A549 (cell line): Measurements from ENCODE around the gene NTRK1. TPM values are rescaled to one million over a fixed set of nuclear protein-coding genes. Genes with fewer than 3 reads are reported as not detected.

Source experiments
- ATAC-seq, 2 experiments: fragments of 200-7000 bp in 1 of 2; fragments of >200 bp in 1 of 2; cut with Nextera tagmentation in 1 of 2; cut with Tn5 transposase in 1 of 2; 3 replicates each; pipeline versions ENCODE4 v1.8.0 to v1.9.1; 2018 to 2020; ENCODE audit warnings: mild to moderate bottlenecking in 1 of 2, moderate library complexity in 1 of 2
- CTCF ChIA-PET: fragments of 300-600 bp; sonication (Branson Sonifier 250); formaldehyde crosslinking; extraction: SDS; loops from one replicate; lab custom pipeline; 2021; ENCODE audit warnings: antibody characterized with exemption, inconsistent platforms; lab: Yijun Ruan, JAX
- POLR2A ChIA-PET: fragments of 350-600 bp; formaldehyde crosslinking; extraction: SDS; loops from one replicate; lab custom pipeline; 2021; ENCODE audit warnings: antibody characterized with exemption, inconsistent platforms; lab: Yijun Ruan, JAX
- DNase-seq, 2 experiments: peaks; one replicate each; pipeline versions ENCODE4 v3.0.0 to v3.0.0-alpha.2; 2011 to 2016; ENCODE audit warnings: low read depth in 1 of 2, low spot score in 1 of 2
- FAIRE-seq: peaks from 2 replicates; lab custom pipeline; 2011; peaks lifted over from hg19 to GRCh38; lab: Jason Lieb, UNC
- H3K27ac ChIP-seq, 2 experiments: fragments of >200 bp; sonication (Bioruptor Twin); formaldehyde crosslinking; 3 replicates each; pipeline ENCODE4 v1.5.1; 2016 to 2017
- H3K4me1 ChIP-seq: fragments of >200 bp; sonication (Bioruptor Twin); formaldehyde crosslinking; 3 replicates; pipeline ENCODE4 v1.6.1; 2016
- H3K4me2 ChIP-seq: fragments of >200 bp; sonication (Bioruptor Twin); formaldehyde crosslinking; 3 replicates; pipeline ENCODE4 v1.6.1; 2016
- H3K4me3 ChIP-seq: fragments of >200 bp; sonication (Bioruptor Twin); formaldehyde crosslinking; 3 replicates; pipeline ENCODE4 v1.5.1; 2016
- H3K9me3 ChIP-seq: fragments of >200 bp; sonication (Bioruptor Twin); formaldehyde crosslinking; 3 replicates; pipeline ENCODE4 v1.6.1; 2016
- CTCF ChIP-seq: fragments of >200 bp; sonication (Bioruptor Twin); formaldehyde crosslinking; IDR thresholded peaks from 3 replicates; pipeline ENCODE4 v1.5.1; 2016
- EHMT2 ChIP-seq: fragments of 200-600 bp; sonication (generic); IDR thresholded peaks from 2 replicates; pipeline ENCODE4 v1.6.1; 2016; ENCODE audit warnings: antibody characterized with exemption, low read depth, mild to moderate bottlenecking, moderate library complexity
- ELK1 ChIP-seq: fragments of 150-350 bp; IDR thresholded peaks from 2 replicates; pipeline ENCODE4 v1.6.1; 2014; ENCODE audit warnings: low read depth, mild to moderate bottlenecking, low read length
- ESRRA ChIP-seq: fragments of 150-350 bp; IDR thresholded peaks from 2 replicates; pipeline ENCODE4 v1.6.1; 2014; ENCODE audit warnings: mild to moderate bottlenecking, low read length, borderline replicate concordance
- HEYL ChIP-seq: fragments of 250-450 bp; sonication (Bioruptor Pico); IDR thresholded peaks from 2 replicates; pipeline ENCODE4 v1.8.0; 2021; ENCODE audit warnings: mild to moderate bottlenecking, moderate library complexity
- HOXB13 ChIP-seq: fragments of 250-450 bp; sonication (Bioruptor Pico); IDR thresholded peaks from 2 replicates; pipeline ENCODE4 v1.5.0; 2020; ENCODE audit warnings: low read depth, mild to moderate bottlenecking, moderate library complexity
- JUN ChIP-seq, 2 experiments: fragments of >200 bp; sonication (Bioruptor Twin); formaldehyde crosslinking; IDR thresholded peaks; 2 replicates in 1 of 2; 3 replicates in 1 of 2; pipeline ENCODE4 v1.6.1; 2016 to 2017
- MAFK ChIP-seq: fragments of 450-650 bp; IDR thresholded peaks from 2 replicates; pipeline ENCODE4 v1.6.1; 2014; ENCODE audit not compliant: partially characterized antibody
- POLR2AphosphoS2 ChIP-seq: conservative IDR thresholded peaks from 2 replicates; pipeline ENCODE4 v1.6.1; 2012; ENCODE audit warnings: low read length, improper control_type of control experiment, inconsistent platforms
- RAD21 ChIP-seq, 2 experiments: fragments of >200 bp in 1 of 2; sonication (Bioruptor Twin) in 1 of 2; formaldehyde crosslinking in 1 of 2; IDR thresholded peaks in 1 of 2; conservative IDR thresholded peaks in 1 of 2; 2 replicates in 1 of 2; 3 replicates in 1 of 2; pipeline ENCODE4 v1.6.1; 2012 to 2018; ENCODE audit warnings: inconsistent platforms in 1 of 2
- RNF2 ChIP-seq: fragments of 200-600 bp; sonication (generic); IDR thresholded peaks from 2 replicates; pipeline ENCODE4 v1.6.1; 2016; ENCODE audit warnings: low read depth, mild to moderate bottlenecking, antibody characterized with exemption, moderate library complexity, borderline replicate concordance
- SMC3 ChIP-seq: fragments of >200 bp; sonication (Bioruptor Twin); formaldehyde crosslinking; IDR thresholded peaks from 3 replicates; pipeline ENCODE4 v1.6.1; 2018; ENCODE audit warnings: inconsistent platforms
- SREBF2 ChIP-seq: fragments of 450-650 bp; IDR thresholded peaks from 2 replicates; pipeline ENCODE4 v1.6.1; 2014; ENCODE audit warnings: mild to moderate bottlenecking, moderate library complexity
- TFCP2L1 ChIP-seq: fragments of 250-450 bp; sonication (Bioruptor Pico); IDR thresholded peaks from 2 replicates; pipeline ENCODE4 v1.5.0; 2021; ENCODE audit warnings: mild to moderate bottlenecking
- ZC3H11A ChIP-seq: fragments of 450-650 bp; IDR thresholded peaks from 2 replicates; pipeline ENCODE4 v1.6.1; 2014; ENCODE audit warnings: antibody characterized with exemption, mild to moderate bottlenecking
- ZFP36 ChIP-seq: fragments of 450-650 bp; IDR thresholded peaks from 2 replicates; pipeline ENCODE4 v1.6.1; 2014; ENCODE audit warnings: borderline replicate concordance; ENCODE audit not compliant: partially characterized antibody
- WGBS: methylation state at CpG from one replicate; pipeline ENCODE4 v1.1.6; 2017; ENCODE audit errors: missing lambda C conversion rate; 5-methylcytosine and 5-hydroxymethylcytosine counted together
- polyA plus RNA-seq, 4 experiments: library from polyadenylated mRNA; depleted of rRNA in 3 of 4; stranded (reverse); fragments of >200 nt; fragmentation: RNase III in 1 of 4; extraction: RNeasy Plus Mini Kit Qiagen cat#74134 plus additional on column Dnase treatment in 1 of 4; gene quantifications; 2 replicates in 3 of 4; 3 replicates in 1 of 4; pipeline ENCODE4 v1.2.3, GENCODE V29; 2011 to 2017

The NTRK1 gene
- polyA plus RNA-seq, 2 of the 4 experiments (the other 2 are of a cell fraction), result 0.05 to 0.18 TPM

DNA sequence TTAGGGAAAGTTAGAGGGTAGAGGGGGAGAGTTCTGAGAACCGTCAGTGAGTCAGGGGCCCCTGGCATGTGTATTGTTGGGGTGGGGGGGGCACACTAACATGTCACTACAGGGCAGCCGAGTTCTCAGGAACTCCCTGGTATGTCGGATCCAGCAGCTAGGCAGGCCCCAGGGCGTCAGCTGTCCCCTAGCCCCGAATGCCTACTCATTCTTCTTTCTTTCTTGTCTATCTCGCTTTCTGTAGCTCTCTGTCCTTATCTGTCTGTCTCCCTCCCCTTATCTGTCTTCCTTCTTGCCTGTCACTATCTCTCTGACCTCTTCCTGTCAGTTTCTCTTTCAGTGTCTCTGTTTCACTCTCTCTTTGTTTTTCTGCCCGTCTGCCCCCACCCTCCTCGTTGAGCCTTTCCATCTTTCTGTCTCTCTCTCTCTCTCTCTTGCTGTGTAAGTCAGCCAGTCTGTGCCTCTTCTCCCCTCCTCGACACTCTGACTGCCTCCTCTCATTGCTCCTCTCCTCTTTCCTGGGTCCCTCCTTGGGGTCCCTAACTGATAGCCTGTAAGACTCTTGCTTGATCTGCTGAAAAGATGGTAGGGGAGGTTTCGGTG is 2.4 kb downstream of the NTRK1 start:
- ChIA-PET CTCF (interaction anchor here (1.1 to 20.9 kb wide), 10 partner anchors 9 to 174 kb away, joined by 3 to 480 read pairs (median 76); partner anchors contain the start of gene PEAR1), POLR2A (interaction anchor here (2.0 kb wide), 1 partner anchor 135 kb away, joined by 6 read pairs; the partner anchor contains the start of genes ISG20L2 and METTL25B)
- TF ChIP-seq HOXB13 (CRISPR knock-in tag) (no peak), RNF2 (no peak)
- DNase-seq, result no peak
- no peak overlapping the region for H3K27ac ChIP-seq
- H3K4me3 ChIP-seq, result no peak overlapping the region
- H3K9me3 ChIP-seq, result no peaks in the 10 kb centered on the region
- no peak overlapping the region for H3K4me2 ChIP-seq
- no peak for FAIRE-seq
- 55% methylated on average over 10 of the region's 10 CpGs for WGBS
- H3K4me1 ChIP-seq, result peaks cover 8% of the 10 kb centered on the region; the same call in 1 of the 3 replicates
- ATAC-seq, result no peak

DNA sequence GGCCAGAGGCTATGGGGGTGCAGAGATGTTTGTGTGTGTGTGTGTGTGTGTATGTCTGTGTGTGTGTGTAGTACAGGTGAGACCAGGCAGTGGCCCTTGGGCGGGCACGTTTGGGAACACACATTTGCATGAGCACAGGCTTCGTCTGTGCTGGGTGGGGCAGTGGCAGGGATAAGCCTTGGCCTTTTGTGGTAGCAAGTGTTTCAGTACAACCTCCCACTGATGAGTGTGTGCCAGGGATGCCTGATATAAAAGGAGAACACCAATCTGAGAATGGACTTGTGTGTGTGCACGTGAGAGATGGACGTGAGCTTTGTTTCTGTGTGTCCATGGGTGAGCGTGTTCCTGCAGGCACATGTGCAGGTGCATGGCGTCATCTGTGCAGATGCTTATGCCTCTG is 3.0 kb downstream of the NTRK1 start:
- peaks cover 8% of the 10 kb centered on the region; the same call in 1 of the 3 replicates for H3K4me1 ChIP-seq
- DNase-seq, result no peak
- FAIRE-seq, result no peak
- CTCF ChIA-PET, result interaction anchor here (0.9 to 20.9 kb wide), 10 partner anchors 8 to 174 kb away, joined by 3 to 480 read pairs (median 37); partner anchors contain the start of genes HDGF, LRRC71 and PEAR1
- no peak for TF ChIP-seq POLR2AphosphoS2
- TF ChIP-seq ELK1, result no peak
- no peak for TF ChIP-seq JUN (IDR thresholded peaks at IDR 0.05)
- TF ChIP-seq SMC3, result no peak
- no peak for TF ChIP-seq HEYL (CRISPR knock-in tag)
- TF ChIP-seq EHMT2, result no peak
- no peak for TF ChIP-seq ESRRA
- TF ChIP-seq CTCF, result no peak
- no peak for TF ChIP-seq MAFK
- TF ChIP-seq SREBF2, result no peak
- TF ChIP-seq TFCP2L1 (CRISPR knock-in tag), result no peak
- TF ChIP-seq ZFP36, result no peak
- TF ChIP-seq ZC3H11A, result no peak
- TF ChIP-seq, all 56 proteins: peak for 0
- Histone ChIP-seq H3K4me2 (no peak overlapping the region), H3K9me3 (no peaks in the 10 kb centered on the region), H3K4me3 (no peak overlapping the region), H3K27ac (no peak overlapping the region)
- 58% methylated on average over 7 of the region's 7 CpGs for WGBS
- ATAC-seq, result no peak
- POLR2A ChIA-PET, result interaction anchor here (2.0 kb wide), 1 partner anchor 135 kb away, joined by 6 read pairs; the partner anchor contains the start of genes ISG20L2 and METTL25B

GRCh38 chr1:156864796-156865195 is 4.1 kb downstream of the NTRK1 start:
- Histone ChIP-seq H3K4me1 (peaks cover 4% of the 10 kb centered on the region; the same call in 1 of the 3 replicates), H3K4me2 (no peak overlapping the region), H3K9me3 (no peaks in the 10 kb centered on the region), H3K27ac (no peak overlapping the region), H3K4me3 (no peak overlapping the region)
- ChIA-PET CTCF (interaction anchor here (0.9 to 20.9 kb wide), 9 partner anchors 22 to 238 kb away, joined by 3 to 480 read pairs (median 4); partner anchors contain the start of genes LRRC71 and PEAR1), POLR2A (no interaction called here)
- DNase-seq (peak in 1 of 2 experiments; percentile 39), ATAC-seq (peak; percentile 7 to 37; a peak in 3 of 6 replicates), FAIRE-seq (no peak)
- 0 out of 5 replicates have a peak, but pooled peaks of 1 of the 2 experiments have one; percentile 11 for TF ChIP-seq RAD21 (conservative IDR thresholded peaks at IDR 0.05 in 1 of 2, IDR thresholded peaks at IDR 0.05 in 1 of 2)
- TF ChIP-seq ELK1, result no peak
- WGBS, result 67% methylated on average over 4 of the region's 4 CpGs
